GM23248 (cell line): Measurements from ENCODE around the gene ACBD7.

ENCODE experiments used
- EZH2 ChIP-seq: fragments of 200-600 bp; sonication (generic); IDR thresholded peaks from 2 replicates; pipeline ENCODE4 v1.6.1; 2018; ENCODE audit warnings: antibody characterized with exemption, mild to moderate bottlenecking; ENCODE audit not compliant: insufficient read depth, poor library complexity, severe bottlenecking
- EZH2phosphoT487 ChIP-seq: fragments of 200-600 bp; sonication (generic); IDR thresholded peaks from 2 replicates; pipeline ENCODE4 v1.6.1; 2018; ENCODE audit warnings: antibody characterized with exemption, moderate library complexity, mild to moderate bottlenecking, low read depth; ENCODE audit not compliant: insufficient read depth

- TF ChIP-seq EZH2 (no peak), EZH2phosphoT487 (no peak)
Observed at GRCh38 chr10:15099886-15100285, 11.3 kb upstream of the ACBD7 start.
